K562 (cell line): ENCODE data around the gene ABHD3. TPM values are rescaled to one million over a fixed set of nuclear protein-coding genes. Genes with fewer than 3 reads are reported as not detected.

Experiments used
- CBX5 ChIP-seq: IDR thresholded peaks from 2 replicates; pipeline ENCODE4 v1.6.1; 2014; ENCODE audit warnings: low read depth, borderline replicate concordance
- CSDE1 ChIP-seq, 2 experiments: fragments of 450-650 bp; IDR thresholded peaks; 2 replicates each; pipeline ENCODE4 v1.6.1; 2016; ENCODE audit warnings: mild to moderate bottlenecking in 1 of 2
- ELF1 ChIP-seq: fragments of 200-800 bp; sonication (Bioruptor generic); IDR thresholded peaks from 2 replicates; pipeline ENCODE4 v1.6.1; 2016; ENCODE audit warnings: missing genetic modification characterization, missing compliant biosample characterization
- FIP1L1 ChIP-seq: fragments of 200-400 bp; formaldehyde crosslinking; IDR thresholded peaks from 2 replicates; pipeline ENCODE4 v1.6.1; 2018; ENCODE audit warnings: mild to moderate bottlenecking, low read depth, low read length; ENCODE audit not compliant: poor library complexity, severe bottlenecking
- HNRNPLL ChIP-seq: fragments of 200-400 bp; formaldehyde crosslinking; IDR thresholded peaks from 2 replicates; pipeline ENCODE4 v1.6.1; 2017; ENCODE audit warnings: low read length, low read depth, mild to moderate bottlenecking; ENCODE audit not compliant: poor library complexity, severe bottlenecking
- MED1 ChIP-seq: sonication (generic); formaldehyde crosslinking; IDR thresholded peaks from 2 replicates; pipeline ENCODE4 v1.8.1; 2023; ENCODE audit warnings: missing genetic modification reagents, borderline replicate concordance
- PTRF ChIP-seq: fragments of 450-650 bp; IDR thresholded peaks from 2 replicates; pipeline ENCODE4 v1.6.1; 2016; ENCODE audit warnings: mild to moderate bottlenecking, missing genetic modification characterization, missing compliant biosample characterization
- RBM39 ChIP-seq: fragments of 200-400 bp; formaldehyde crosslinking; optimal IDR thresholded peaks from 2 replicates; pipeline ENCODE3; 2018; ENCODE audit warnings: low read depth, low read length
- SOX6 ChIP-seq: fragments of 450-650 bp; IDR thresholded peaks from 2 replicates; pipeline ENCODE4 v1.6.1; 2014; ENCODE audit warnings: mild to moderate bottlenecking
- TAF9B ChIP-seq: fragments of 450-650 bp; IDR thresholded peaks from 2 replicates; pipeline ENCODE4 v1.6.1; 2018; ENCODE audit warnings: mild to moderate bottlenecking; ENCODE audit not compliant: partially characterized antibody
- ZBED1 ChIP-seq: IDR thresholded peaks from 2 replicates; pipeline ENCODE4 v1.6.1; 2014
- ZBTB11 ChIP-seq, 3 experiments: fragments of 200-800 bp in 1 of 3; fragments of 250-450 bp in 1 of 3; fragments of 450-650 bp in 1 of 3; sonication (Bioruptor Pico) in 1 of 3; sonication (Bioruptor generic) in 1 of 3; formaldehyde crosslinking in 1 of 3; IDR thresholded peaks; 2 replicates each; pipeline versions ENCODE4 v1.6.1 to v1.8.0; 2016 to 2022; ENCODE audit warnings: mild to moderate bottlenecking in 2 of 3, missing genetic modification characterization in 2 of 3, missing compliant biosample characterization in 1 of 3, moderate library complexity in 1 of 3
- ZBTB12 ChIP-seq: fragments of 250-450 bp; sonication (Bioruptor Pico); IDR thresholded peaks from 2 replicates; pipeline ENCODE4 v1.4.0; 2020
- ZBTB8A ChIP-seq: fragments of 450-650 bp; IDR thresholded peaks from 2 replicates; pipeline ENCODE4 v1.6.1; 2018; ENCODE audit warnings: mild to moderate bottlenecking, moderate library complexity; ENCODE audit not compliant: partially characterized antibody
- ZNF347 ChIP-seq: fragments of 450-650 bp; formaldehyde crosslinking; IDR thresholded peaks from 2 replicates; pipeline ENCODE4 v1.4.0; 2020; ENCODE audit warnings: low read depth, mild to moderate bottlenecking, moderate library complexity
- ZNF511 ChIP-seq: sonication (generic); formaldehyde crosslinking; IDR thresholded peaks from 2 replicates; pipeline ENCODE4 v1.8.0; 2022; ENCODE audit warnings: mild to moderate bottlenecking, missing genetic modification reagents
- ZNF717 ChIP-seq: fragments of 250-450 bp; sonication (Bioruptor Pico); IDR thresholded peaks from 2 replicates; pipeline ENCODE4 v1.5.0; 2021
- polyA plus RNA-seq, 8 experiments: library from polyadenylated mRNA; depleted of rRNA in 4 of 8; stranded (reverse) in 5 of 8; unstranded in 3 of 8; fragments of >200 nt; fragmentation: Nextera tagmentation in 2 of 8; fragmentation: Illumina TruSeq in 1 of 8; extraction: Ambion mirVana in 2 of 8; extraction: Trizol in 1 of 8; gene quantifications; 2 replicates each; pipeline versions ENCODE4 v1.2.1 to v1.2.3, GENCODE V29; 2011 to 2014; ENCODE audit warnings: inconsistent platforms in 1 of 8, missing spikeins in 1 of 8
- total RNA-seq, 7 experiments: library from RNA; depleted of rRNA in 6 of 7; stranded (reverse); fragments of >200 nt in 6 of 7; fragmentation: Illumina TruSeq in 2 of 7; extraction: Trizol in 2 of 7; gene quantifications; 2 replicates each; pipeline versions ENCODE4 v1.2.1 to v1.2.3, GENCODE V29; 2011 to 2021; ENCODE audit warnings: low replicate concordance in 1 of 7
- TF ChIP-seq, protein P1 (sequence below): fragments of 450-650 bp; IDR thresholded peaks from 2 replicates; pipeline ENCODE4 v1.6.1; 2016; ENCODE audit warnings: missing biosample characterization, missing genetic modification characterization
- TF ChIP-seq, protein P2 (sequence below), 3 experiments: fragments of 200-800 bp in 1 of 3; sonication (Bioruptor generic) in 1 of 3; sonication (generic) in 1 of 3; formaldehyde crosslinking in 1 of 3; IDR thresholded peaks; 2 replicates each; pipeline versions ENCODE4 v1.6.1 to v1.8.0; 2016 to 2022; ENCODE audit warnings: mild to moderate bottlenecking in 2 of 3, missing compliant biosample characterization in 2 of 3, missing genetic modification characterization in 2 of 3, missing genetic modification reagents in 1 of 3

The ABHD3 gene
- total and polyA plus RNA-seq, 9 of the 15 experiments (the other 6 are each of a cell fraction or from before 2014, with no cell fraction given) = 6.3 to 38.8 (median 19.4) TPM

- TF ChIP-seq ZBTB11 (CRISPR knock-in tag; IDR thresholded peaks at IDR 0.05) (peak; percentile 88 to 97 (median 93); a peak in 5 of 6 replicates), FIP1L1 (peak; percentile 79), ELF1 (peak; percentile 91), HNRNPLL (peak; percentile 98), ZNF717 (CRISPR knock-in tag) (no peak), ZBTB8A (no peak), ZBED1 (peak; percentile 61; the same call in 1 of the 2 replicates), ZNF347 (CRISPR knock-in tag) (no peak), ZBTB12 (peak; percentile 62; the same call in 1 of the 2 replicates), CBX5 (0 out of 2 replicates have a peak, but pooled peaks have one; percentile 52), RBM39 (no peak), MED1 (CRISPR knock-in tag) (no peak), CSDE1 (IDR thresholded peaks at IDR 0.05) (no peak), ZNF511 (CRISPR knock-in tag) (peak; percentile 93), PTRF (tag) (no peak), TAF9B (peak; percentile 91), SOX6 (peak; percentile 48)
- TF ChIP-seq, protein P1, sequence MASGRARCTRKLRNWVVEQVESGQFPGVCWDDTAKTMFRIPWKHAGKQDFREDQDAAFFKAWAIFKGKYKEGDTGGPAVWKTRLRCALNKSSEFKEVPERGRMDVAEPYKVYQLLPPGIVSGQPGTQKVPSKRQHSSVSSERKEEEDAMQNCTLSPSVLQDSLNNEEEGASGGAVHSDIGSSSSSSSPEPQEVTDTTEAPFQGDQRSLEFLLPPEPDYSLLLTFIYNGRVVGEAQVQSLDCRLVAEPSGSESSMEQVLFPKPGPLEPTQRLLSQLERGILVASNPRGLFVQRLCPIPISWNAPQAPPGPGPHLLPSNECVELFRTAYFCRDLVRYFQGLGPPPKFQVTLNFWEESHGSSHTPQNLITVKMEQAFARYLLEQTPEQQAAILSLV (tag) = 0 out of 2 replicates have a peak, but pooled peaks have one; percentile 13
- TF ChIP-seq, protein P2, sequence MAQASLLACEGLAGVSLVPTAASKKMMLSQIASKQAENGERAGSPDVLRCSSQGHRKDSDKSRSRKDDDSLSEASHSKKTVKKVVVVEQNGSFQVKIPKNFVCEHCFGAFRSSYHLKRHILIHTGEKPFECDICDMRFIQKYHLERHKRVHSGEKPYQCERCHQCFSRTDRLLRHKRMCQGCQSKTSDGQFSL (CRISPR knock-in tag; IDR thresholded peaks at IDR 0.05) = no peak
- TF ChIP-seq, protein P2 (tag; IDR thresholded peaks at IDR 0.05) = no peak
Measured at GRCh38 chr18:21612125-21613039, 92.2 kb downstream of the ABHD3 start, which contains the start of gene SNRPD1 (continued).
